ENCODE measurements around the gene CD74.
A peak's percentile ranks its signal among the peaks of the same experiment; 100 is the strongest.
"Not testable (repeated sequence)": the region's sequence is repeated elsewhere in the genome, so short reads cannot be mapped to it uniquely, and the experiment has no call there.

CD74 gene

GRCh38 chr5:150412319-150413175, at the start of gene CD74:
CD74 (minus strand) TSS chr5:150412910; CDS start chr5:150412749, 161 bp downstream.
- no peak for DNase-seq

GRCh38 chr5:150461231-150461630, 48.5 kb upstream of the CD74 start:
- no peak for DNase-seq

GRCh38 chr5:150460781-150461180, 48.1 kb upstream of the CD74 start:
- DNase-seq: no peak

GRCh38 chr5:150458802-150459557, 46.3 kb upstream of the CD74 start:
- DNase-seq: peak; percentile 20 to 34

GRCh38 chr5:150457562-150458240, 45.0 kb upstream of the CD74 start:
- no peak for DNase-seq

- DNase-seq: no peak
Observed at GRCh38 chr5:150457121-150457520, 44.4 kb upstream of the CD74 start.

- no peak for DNase-seq
Observed at GRCh38 chr5:150454492-150455229, 42.0 kb upstream of the CD74 start.

- DNase-seq: not testable (repeated sequence)
Observed at GRCh38 chr5:150454027-150454426, 41.3 kb upstream of the CD74 start.

GRCh38 chr5:150452914-150453313, 40.2 kb upstream of the CD74 start:
- DNase-seq: no peak

GRCh38 chr5:150451594-150451993, 38.9 kb upstream of the CD74 start:
- no peak for DNase-seq

- peak; percentile 80 to 94 for DNase-seq
Observed at GRCh38 chr5:150449517-150450339, 37.0 kb upstream of the CD74 start, which contains the start of gene RPS14. RPS14 (minus strand) TSS chr5:150449739; CDS start chr5:150447733, 2,006 bp downstream.

- DNase-seq: no peak
Observed at GRCh38 chr5:150448952-150449516, 36.3 kb upstream of the CD74 start.

- DNase-seq: no peak
Observed at GRCh38 chr5:150448334-150448733, 35.6 kb upstream of the CD74 start.

GRCh38 chr5:150447188-150447587, 34.5 kb upstream of the CD74 start:
- DNase-seq: no peak

GRCh38 chr5:150446583-150446982, 33.9 kb upstream of the CD74 start:
- DNase-seq: no peak

GRCh38 chr5:150446088-150446487, 33.4 kb upstream of the CD74 start:
- DNase-seq: no peak

GRCh38 chr5:150444770-150445169, 32.1 kb upstream of the CD74 start:
- no peak for DNase-seq

GRCh38 chr5:150443242-150444075, 30.7 kb upstream of the CD74 start:
- no peak for DNase-seq

- no peak for DNase-seq
Observed at GRCh38 chr5:150442699-150443080, 30.0 kb upstream of the CD74 start.

Measured in NCI-H187 (cell line).